C4-2B (cell line): Measurements from ENCODE around the gene SLC9A7.

Source experiments
- CTCF ChIP-seq: fragments of 450-650 bp; conservative IDR thresholded peaks from 2 replicates; pipeline ENCODE4 v1.5.1; 2017; ENCODE audit warnings: mild to moderate bottlenecking
- ZFX ChIP-seq: fragments of 450-650 bp; IDR thresholded peaks from 2 replicates; pipeline ENCODE4 v1.6.1; 2017

DNA sequence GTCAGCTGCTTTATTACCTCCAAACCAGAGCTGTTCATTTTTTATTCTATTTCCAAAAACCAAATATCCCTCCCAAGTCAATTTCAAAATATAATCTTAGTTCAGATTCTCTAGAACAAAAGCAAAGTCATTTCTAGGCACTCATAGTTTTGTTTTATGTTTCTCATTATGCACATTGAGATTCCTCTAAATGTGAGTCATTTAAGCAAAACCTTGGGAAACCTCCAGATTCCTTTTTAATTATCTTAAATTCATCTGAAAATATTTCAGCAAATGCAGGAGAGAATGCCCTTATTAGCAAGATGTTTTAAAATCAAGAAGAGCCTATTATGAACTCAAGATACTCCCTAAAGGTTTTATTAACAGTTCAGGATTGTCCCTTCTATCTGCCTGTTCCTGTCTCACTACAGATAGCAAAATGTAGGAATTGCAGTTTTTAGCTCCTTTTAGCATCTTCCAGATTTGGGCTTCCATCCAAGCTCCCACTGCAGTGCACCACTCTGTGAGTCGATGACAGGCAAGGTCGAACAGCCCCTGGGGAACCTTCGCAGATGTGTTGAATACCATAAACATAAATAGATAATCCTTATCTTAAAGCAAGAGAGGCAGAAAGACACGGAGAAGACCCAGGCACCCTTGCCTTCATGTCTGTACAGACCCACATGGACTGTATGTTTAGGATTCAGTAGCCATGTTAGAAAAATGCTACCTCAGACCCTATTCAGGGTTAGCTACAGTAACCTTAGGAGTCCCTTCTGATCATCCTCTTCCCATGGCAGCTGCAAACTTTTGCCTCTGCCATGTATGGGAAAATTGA lies 11.3 kb upstream of the SLC9A7 start:
- TF ChIP-seq CTCF (no peak), ZFX (no peak)
